GM21390 (cell line): Measurements from ENCODE around the gene TANGO6.

Experiments used
- ATAC-seq: cut with Tn5 transposase; IDR thresholded peaks from one replicate; pipeline ENCODE4 v1.9.1; 2021; ENCODE audit not compliant: unreplicated experiment

Gene TANGO6

GRCh38 chr16:69133373-69133954 is 290.1 kb downstream of the TANGO6 start:
- no peak for ATAC-seq
